Chondrocyte (in vitro differentiated cells): Measurements from ENCODE around the gene TMEM8B. TPM values are rescaled to one million over a fixed set of nuclear protein-coding genes. Genes with fewer than 3 reads are reported as not detected.

Experiments
- DNase-seq: peaks from one replicate; pipeline ENCODE4 v3.0.0; 2021; ENCODE audit warnings: mixed read lengths, low spot score
- H3K27ac Mint-ChIP-seq: one replicate; pipeline ENCODE4 v1.8.0; 2021; ENCODE audit warnings: mild to moderate bottlenecking, moderate library complexity, mixed read lengths; ENCODE audit not compliant: unreplicated experiment
- H3K27me3 Mint-ChIP-seq: 2 replicates; pipeline ENCODE4 v1.8.0; 2021; ENCODE audit warnings: low read depth, mixed read lengths
- H3K36me3 Mint-ChIP-seq: 2 replicates; pipeline ENCODE4 v1.8.0; 2021; ENCODE audit warnings: low read depth, mixed read lengths
- H3K4me1 Mint-ChIP-seq: 2 replicates; pipeline ENCODE4 v1.8.0; 2021; ENCODE audit warnings: low read depth, mild to moderate bottlenecking, mixed read lengths
- H3K4me3 Mint-ChIP-seq: one replicate; pipeline ENCODE4 v1.8.0; 2021; ENCODE audit warnings: mild to moderate bottlenecking, moderate library complexity, mixed read lengths; ENCODE audit not compliant: unreplicated experiment
- H3K9me3 Mint-ChIP-seq: 2 replicates; pipeline ENCODE4 v1.8.0; 2021; ENCODE audit warnings: low read depth, mixed read lengths
- total RNA-seq: library from RNA; stranded (reverse); gene quantifications from 3 replicates; pipeline ENCODE4 v1.2.1, GENCODE V29; 2021
- TF ChIP-seq, protein P1 (sequence below): fragments of 200-600 bp; sonication (generic); IDR thresholded peaks from 2 replicates; pipeline ENCODE4 v1.5.0; 2021; ENCODE audit warnings: antibody characterized with exemption, mild to moderate bottlenecking, moderate library complexity

The TMEM8B gene
- total RNA-seq, 1 donor from 2014 or later = 18.2 TPM

DNA sequence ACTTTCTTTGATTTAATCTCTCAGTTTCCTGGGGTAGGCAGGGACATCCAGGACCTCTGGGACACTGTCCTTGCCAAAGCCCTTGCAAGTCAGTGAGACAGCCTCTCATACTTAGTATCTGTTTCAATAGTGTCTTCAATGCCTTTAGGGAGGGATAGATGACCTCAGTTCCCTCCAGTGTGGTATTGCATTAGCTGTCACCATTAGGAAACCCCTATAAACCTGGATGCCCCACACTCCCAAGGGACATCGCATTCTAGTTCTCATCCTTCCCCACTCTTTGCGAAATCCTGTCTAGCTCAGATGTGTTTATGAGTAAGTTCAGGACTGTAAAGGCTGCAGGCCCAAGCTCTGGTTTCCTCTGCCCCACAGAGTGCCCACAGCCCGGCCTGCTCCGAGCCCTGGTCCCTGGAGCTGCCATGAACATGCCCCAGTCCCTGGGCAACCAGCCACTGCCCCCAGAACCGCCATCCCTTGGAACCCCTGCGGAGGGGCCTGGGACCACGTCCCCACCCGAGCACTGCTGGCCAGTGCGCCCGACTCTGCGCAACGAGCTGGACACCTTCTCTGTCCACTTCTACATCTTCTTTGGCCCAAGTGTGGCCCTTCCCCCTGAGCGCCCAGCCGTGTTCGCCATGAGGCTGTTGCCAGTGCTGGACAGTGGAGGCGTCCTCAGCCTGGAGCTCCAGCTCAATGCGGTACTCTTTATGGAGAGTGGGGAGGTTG, 13.2 kb downstream of the TMEM8B start:
- DNase-seq = peak; percentile 11
- H3K4me1 Mint-ChIP-seq = peaks cover 14% of the 10 kb centered on the region
- no peaks in the 10 kb centered on the region for H3K9me3 Mint-ChIP-seq
- H3K27ac Mint-ChIP-seq = no peak overlapping the region
- TF ChIP-seq, protein P1, sequence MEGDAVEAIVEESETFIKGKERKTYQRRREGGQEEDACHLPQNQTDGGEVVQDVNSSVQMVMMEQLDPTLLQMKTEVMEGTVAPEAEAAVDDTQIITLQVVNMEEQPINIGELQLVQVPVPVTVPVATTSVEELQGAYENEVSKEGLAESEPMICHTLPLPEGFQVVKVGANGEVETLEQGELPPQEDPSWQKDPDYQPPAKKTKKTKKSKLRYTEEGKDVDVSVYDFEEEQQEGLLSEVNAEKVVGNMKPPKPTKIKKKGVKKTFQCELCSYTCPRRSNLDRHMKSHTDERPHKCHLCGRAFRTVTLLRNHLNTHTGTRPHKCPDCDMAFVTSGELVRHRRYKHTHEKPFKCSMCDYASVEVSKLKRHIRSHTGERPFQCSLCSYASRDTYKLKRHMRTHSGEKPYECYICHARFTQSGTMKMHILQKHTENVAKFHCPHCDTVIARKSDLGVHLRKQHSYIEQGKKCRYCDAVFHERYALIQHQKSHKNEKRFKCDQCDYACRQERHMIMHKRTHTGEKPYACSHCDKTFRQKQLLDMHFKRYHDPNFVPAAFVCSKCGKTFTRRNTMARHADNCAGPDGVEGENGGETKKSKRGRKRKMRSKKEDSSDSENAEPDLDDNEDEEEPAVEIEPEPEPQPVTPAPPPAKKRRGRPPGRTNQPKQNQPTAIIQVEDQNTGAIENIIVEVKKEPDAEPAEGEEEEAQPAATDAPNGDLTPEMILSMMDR = no peak
- H3K36me3 Mint-ChIP-seq = peaks cover 9% of the 10 kb centered on the region
- no peaks in the 10 kb centered on the region for H3K27me3 Mint-ChIP-seq
- no peak overlapping the region for H3K4me3 Mint-ChIP-seq

DNA sequence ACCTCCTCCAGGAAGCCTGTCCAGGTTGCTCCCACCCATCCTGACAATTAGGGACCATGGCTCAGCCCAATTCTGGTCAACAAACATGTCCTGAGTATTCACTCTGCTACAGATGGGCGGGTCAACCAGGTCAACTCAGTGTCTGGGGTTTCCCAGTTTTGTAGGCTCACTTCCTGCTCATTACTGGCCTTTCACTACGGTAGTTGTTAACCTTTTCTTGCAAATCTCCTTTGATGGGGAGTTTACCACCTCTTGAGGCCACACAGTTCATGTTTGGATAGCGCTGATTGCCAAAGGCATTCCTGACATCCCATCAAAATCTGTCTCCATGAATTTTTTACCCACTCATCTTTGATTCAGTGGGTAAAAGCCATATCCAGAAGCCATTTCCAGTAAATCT, 13.8 kb downstream of the TMEM8B start:
- peak; percentile 6 for DNase-seq
- TF ChIP-seq, protein P1 = no peak
- H3K27ac Mint-ChIP-seq = no peak overlapping the region
- H3K4me3 Mint-ChIP-seq = no peak overlapping the region
- H3K9me3 Mint-ChIP-seq = no peaks in the 10 kb centered on the region
- no peaks in the 10 kb centered on the region for H3K27me3 Mint-ChIP-seq
- H3K36me3 Mint-ChIP-seq = peaks cover 8% of the 10 kb centered on the region
- peaks cover 18% of the 10 kb centered on the region for H3K4me1 Mint-ChIP-seq

DNA sequence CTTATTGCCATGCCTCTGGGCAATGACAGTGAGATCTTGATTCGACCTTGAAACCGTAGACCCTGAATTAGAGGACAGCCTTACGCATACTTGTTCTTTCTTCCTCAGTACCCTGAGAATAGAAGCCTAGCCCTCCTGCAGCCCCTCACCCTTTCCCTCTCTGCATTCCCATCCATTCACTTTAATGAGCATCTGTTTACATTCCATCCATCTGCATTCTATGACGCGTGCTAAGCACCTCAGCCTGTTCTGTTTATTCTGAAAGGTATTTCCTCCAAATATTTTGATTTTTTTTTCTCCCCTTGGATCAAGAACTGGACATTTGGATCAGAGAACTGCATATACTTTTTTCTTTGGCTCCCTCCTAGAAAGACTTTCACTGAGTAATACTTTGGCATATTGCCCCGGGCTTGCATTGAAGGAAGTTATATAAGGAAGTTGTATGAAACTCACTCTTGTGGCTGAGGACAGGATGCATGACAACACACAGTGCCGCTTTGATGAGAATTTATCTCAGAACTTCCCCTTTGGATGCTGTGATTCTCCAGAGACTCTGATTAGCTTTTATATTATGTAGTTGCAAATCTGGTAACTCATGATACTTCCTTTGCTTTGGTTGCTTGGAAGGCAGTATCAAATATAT, 15.7 kb downstream of the TMEM8B start:
- H3K36me3 Mint-ChIP-seq = peaks cover 6% of the 10 kb centered on the region
- TF ChIP-seq, protein P1 = peak; percentile 15
- no peaks in the 10 kb centered on the region for H3K27me3 Mint-ChIP-seq
- no peak overlapping the region for H3K4me3 Mint-ChIP-seq
- no peaks in the 10 kb centered on the region for H3K9me3 Mint-ChIP-seq
- peak; percentile 3 for DNase-seq
- peaks cover 25% of the 10 kb centered on the region for H3K4me1 Mint-ChIP-seq
- H3K27ac Mint-ChIP-seq = peak overlapping the region; percentile 77

DNA sequence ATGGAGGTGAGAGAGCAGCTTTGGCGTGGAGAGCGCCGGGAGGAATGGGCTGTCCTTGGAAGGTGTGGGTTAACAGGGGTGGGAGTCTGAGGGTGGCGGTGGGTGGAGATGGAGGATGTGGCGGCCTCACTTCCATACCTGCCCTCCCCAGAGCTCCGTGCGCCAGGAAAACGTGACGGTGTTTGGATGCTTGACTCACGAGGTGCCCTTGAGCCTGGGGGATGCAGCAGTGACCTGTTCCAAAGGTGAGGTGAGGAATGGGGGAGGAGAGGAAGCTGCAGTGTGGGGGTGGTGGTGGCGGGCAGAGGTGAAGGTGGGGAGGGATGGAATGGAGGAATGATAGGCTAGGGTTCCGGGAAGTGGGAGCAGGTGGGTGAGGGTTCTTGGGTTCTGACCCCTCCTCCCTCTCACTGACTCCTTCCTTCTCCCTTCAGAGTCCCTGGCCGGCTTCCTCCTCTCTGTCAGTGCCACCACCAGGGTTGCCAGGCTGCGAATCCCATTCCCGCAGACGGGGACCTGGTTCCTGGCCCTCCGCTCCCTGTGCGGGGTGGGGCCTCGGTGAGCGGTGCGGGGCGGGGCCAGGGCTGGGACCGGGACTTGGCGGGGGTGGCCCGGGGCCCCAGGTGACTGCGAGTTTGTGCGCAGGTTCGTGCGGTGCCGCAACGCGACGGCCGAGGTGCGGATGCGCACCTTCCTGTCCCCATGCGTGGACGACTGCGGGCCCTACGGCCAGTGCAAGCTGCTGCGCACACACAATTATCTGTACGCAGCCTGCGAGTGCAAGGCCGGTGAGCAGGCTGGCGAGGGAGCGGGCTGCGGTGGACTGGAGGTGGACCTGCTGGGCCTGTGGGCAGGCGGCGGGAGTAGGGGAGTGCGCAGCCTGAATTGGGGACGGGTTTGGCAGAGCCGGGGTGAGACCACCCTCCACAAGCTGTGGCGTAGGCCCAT, 17.1 kb downstream of the TMEM8B start:
- H3K9me3 Mint-ChIP-seq = no peaks in the 10 kb centered on the region
- H3K4me3 Mint-ChIP-seq = no peak overlapping the region
- H3K36me3 Mint-ChIP-seq = peaks cover 5% of the 10 kb centered on the region
- peak; percentile 85 for DNase-seq
- TF ChIP-seq, protein P1 = no peak
- no peak overlapping the region for H3K27ac Mint-ChIP-seq
- H3K4me1 Mint-ChIP-seq = peaks cover 25% of the 10 kb centered on the region
- H3K27me3 Mint-ChIP-seq = no peaks in the 10 kb centered on the region
